Ishikawa (cell line): ENCODE data around the gene PINK1.

Source experiments
- RAD21 ChIP-seq: IDR thresholded peaks from 2 replicates; pipeline ENCODE4 v1.6.1; 2012; ENCODE audit warnings: low read depth
- TAF1 ChIP-seq: IDR thresholded peaks from 2 replicates; pipeline ENCODE4 v1.6.1; 2012; ENCODE audit warnings: low read depth, mild to moderate bottlenecking
- ZBTB7A ChIP-seq: IDR thresholded peaks from 2 replicates; pipeline ENCODE4 v1.6.1; 2012; ENCODE audit warnings: low read depth
- TF ChIP-seq, protein P1 (sequence below): IDR thresholded peaks from 2 replicates; pipeline ENCODE4 v1.6.1; 2012

DNA sequence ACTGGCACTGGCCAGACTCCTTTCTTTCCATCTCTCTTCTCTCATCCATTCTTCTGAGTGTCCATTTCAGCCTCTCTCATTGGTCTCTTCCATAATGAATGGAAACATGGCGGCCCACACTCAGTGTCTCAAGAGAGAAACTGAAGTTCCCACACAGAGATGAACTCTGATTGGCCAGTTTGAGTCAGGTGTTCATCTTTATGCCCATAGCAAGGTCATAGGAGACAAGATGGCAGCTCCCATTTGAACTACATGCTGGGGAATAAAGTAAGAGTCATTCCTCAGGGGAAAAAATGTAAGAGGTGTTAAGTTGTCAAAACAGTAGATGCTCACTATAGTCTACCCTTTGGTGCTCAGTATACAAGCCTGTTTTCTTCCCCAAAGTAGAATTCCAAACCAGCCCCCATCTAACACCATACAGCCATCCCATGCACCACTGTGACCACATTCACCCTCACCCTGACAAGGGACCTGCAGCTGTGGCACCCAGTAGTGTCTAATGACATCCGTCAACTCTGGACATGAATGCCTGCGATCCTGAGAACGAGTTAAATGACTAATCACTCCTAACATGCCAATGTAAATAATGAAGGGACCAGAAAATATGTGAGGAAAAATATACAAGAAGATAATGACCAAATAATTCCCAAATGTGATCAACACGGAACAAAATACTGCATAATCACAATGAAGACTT is 32.0 kb upstream of the PINK1 start:
- TF ChIP-seq TAF1: no peak
- TF ChIP-seq, protein P1, sequence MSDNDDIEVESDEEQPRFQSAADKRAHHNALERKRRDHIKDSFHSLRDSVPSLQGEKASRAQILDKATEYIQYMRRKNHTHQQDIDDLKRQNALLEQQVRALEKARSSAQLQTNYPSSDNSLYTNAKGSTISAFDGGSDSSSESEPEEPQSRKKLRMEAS: no peak
- no peak for TF ChIP-seq RAD21
- no peak for TF ChIP-seq ZBTB7A
